Liver (tissue), 3 donors: ENCODE results near the gene UTP15.

Experiments used
- EGR1 ChIP-seq, 2 donors: IDR thresholded peaks; 2 replicates each; pipeline ENCODE4 v1.6.1; 2016 to 2018; ENCODE audit warnings: antibody characterized with exemption in 2 of 2, low read depth in 2 of 2
- HNF4A ChIP-seq, 2 donors: conservative IDR thresholded peaks; 2 replicates each; pipeline ENCODE4 v1.6.1; 2016; ENCODE audit warnings: antibody characterized with exemption in 2 of 2, mild to moderate bottlenecking in 2 of 2
- HNF4G ChIP-seq: IDR thresholded peaks from 2 replicates; pipeline ENCODE4 v1.6.1; 2016; ENCODE audit warnings: antibody characterized with exemption
- JUND ChIP-seq, 2 donors: IDR thresholded peaks; 2 replicates each; pipeline ENCODE4 v1.6.1; 2016; ENCODE audit warnings: antibody characterized with exemption in 2 of 2
- RXRA ChIP-seq, 2 donors: IDR thresholded peaks; 2 replicates each; pipeline ENCODE4 v1.6.1; 2017 to 2018; ENCODE audit warnings: antibody characterized with exemption in 2 of 2, mild to moderate bottlenecking in 1 of 2
- SP1 ChIP-seq: IDR thresholded peaks from 2 replicates; pipeline ENCODE4 v1.6.1; 2018; ENCODE audit warnings: antibody characterized with exemption, mild to moderate bottlenecking
- TAF1 ChIP-seq: conservative IDR thresholded peaks from 2 replicates; pipeline ENCODE4 v1.6.1; 2016; ENCODE audit warnings: antibody characterized with exemption, mild to moderate bottlenecking
- YY1 ChIP-seq: IDR thresholded peaks from 2 replicates; pipeline ENCODE4 v1.6.1; 2016; ENCODE audit warnings: antibody characterized with exemption, mild to moderate bottlenecking
- TF ChIP-seq, protein P1 (sequence below): fragments of 150-350 bp; IDR thresholded peaks from 2 replicates; pipeline ENCODE4 v1.5.1; 2017; ENCODE audit warnings: improper control_type of control experiment, low read depth, low read length; ENCODE audit not compliant: missing input control
- TF ChIP-seq, protein P2 (sequence below): IDR thresholded peaks from 2 replicates; pipeline ENCODE4 v1.6.1; 2016; ENCODE audit warnings: antibody characterized with exemption
- donor health status: healthy.
- donor health status: healthy.

DNA sequence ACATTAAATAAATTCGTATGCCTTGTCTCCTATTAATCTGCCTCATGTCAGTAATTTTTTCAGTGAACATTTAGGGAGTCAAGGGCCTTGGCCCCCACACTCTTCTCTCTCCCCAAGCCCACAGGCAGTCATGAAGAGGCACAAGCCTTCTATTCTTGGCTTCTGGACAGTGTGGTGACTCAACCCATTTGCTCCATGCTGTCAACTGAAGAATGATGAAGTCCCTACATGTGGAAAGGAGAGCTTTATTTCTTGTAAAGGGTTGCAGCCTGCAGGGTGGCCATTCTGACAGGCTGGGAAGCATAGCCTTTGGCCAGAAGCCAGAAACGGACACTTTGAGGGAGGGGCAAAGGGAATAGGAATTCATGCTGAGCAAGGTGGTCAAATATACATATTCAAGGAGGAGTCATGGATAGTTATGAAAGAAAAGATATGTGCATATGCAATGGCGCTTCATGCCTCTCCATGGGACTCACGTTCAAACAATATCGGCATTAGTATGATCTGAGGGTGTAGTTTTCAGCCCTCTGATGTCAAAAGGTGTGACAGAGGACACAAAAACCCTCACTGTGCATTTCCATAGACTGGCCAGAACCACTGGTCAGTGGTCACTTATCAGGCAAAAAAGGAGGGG, 31.4 kb upstream of the UTP15 start:
- TF ChIP-seq, protein P1, sequence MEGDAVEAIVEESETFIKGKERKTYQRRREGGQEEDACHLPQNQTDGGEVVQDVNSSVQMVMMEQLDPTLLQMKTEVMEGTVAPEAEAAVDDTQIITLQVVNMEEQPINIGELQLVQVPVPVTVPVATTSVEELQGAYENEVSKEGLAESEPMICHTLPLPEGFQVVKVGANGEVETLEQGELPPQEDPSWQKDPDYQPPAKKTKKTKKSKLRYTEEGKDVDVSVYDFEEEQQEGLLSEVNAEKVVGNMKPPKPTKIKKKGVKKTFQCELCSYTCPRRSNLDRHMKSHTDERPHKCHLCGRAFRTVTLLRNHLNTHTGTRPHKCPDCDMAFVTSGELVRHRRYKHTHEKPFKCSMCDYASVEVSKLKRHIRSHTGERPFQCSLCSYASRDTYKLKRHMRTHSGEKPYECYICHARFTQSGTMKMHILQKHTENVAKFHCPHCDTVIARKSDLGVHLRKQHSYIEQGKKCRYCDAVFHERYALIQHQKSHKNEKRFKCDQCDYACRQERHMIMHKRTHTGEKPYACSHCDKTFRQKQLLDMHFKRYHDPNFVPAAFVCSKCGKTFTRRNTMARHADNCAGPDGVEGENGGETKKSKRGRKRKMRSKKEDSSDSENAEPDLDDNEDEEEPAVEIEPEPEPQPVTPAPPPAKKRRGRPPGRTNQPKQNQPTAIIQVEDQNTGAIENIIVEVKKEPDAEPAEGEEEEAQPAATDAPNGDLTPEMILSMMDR, result no peak
- no peak for TF ChIP-seq YY1
- no peak for TF ChIP-seq TAF1
- TF ChIP-seq JUND (IDR thresholded peaks at IDR 0.05), result no peak
- TF ChIP-seq RXRA (IDR thresholded peaks at IDR 0.05), result no peak
- TF ChIP-seq HNF4A (conservative IDR thresholded peaks at IDR 0.05), result no peak
- TF ChIP-seq HNF4G, result no peak
- TF ChIP-seq, protein P2, sequence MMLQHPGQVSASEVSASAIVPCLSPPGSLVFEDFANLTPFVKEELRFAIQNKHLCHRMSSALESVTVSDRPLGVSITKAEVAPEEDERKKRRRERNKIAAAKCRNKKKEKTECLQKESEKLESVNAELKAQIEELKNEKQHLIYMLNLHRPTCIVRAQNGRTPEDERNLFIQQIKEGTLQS, result no peak
- no peak for TF ChIP-seq SP1
- no peak for TF ChIP-seq EGR1 (IDR thresholded peaks at IDR 0.05; ENCODE audit: low read depth in 2 of 2)
